Activated CD4-positive, CD25-positive, alpha-beta regulatory T cell treated with anti-CD3 and anti-CD28 coated beads, Interleukin-2, amount 50 U/mL, for 72 hours (primary cell): Measurements from ENCODE around the gene ATP8A1.

Experiments
- DNase-seq: peaks from one replicate; pipeline ENCODE4 v3.0.0; 2021

Gene ATP8A1

DNA sequence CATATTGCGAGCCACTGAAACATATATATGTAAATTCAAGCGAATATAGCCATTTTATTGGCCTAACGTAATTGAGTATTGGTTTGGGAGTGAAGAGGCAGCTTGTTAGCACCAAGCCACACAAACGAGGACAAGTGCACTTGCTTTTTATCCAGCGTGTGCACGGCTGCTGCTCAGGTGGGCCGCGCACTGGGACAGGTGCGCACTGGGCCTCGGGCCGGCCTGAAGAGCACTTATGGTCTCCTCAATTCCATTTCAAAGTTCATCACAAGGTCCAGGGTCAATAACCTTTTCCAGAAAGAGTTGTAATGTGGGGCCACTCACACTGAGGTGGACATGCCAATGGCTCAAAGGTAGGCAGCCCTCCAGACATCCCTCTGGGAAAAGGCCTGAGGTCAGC lies 95.9 kb downstream of the ATP8A1 start:
- no peak for DNase-seq

DNA sequence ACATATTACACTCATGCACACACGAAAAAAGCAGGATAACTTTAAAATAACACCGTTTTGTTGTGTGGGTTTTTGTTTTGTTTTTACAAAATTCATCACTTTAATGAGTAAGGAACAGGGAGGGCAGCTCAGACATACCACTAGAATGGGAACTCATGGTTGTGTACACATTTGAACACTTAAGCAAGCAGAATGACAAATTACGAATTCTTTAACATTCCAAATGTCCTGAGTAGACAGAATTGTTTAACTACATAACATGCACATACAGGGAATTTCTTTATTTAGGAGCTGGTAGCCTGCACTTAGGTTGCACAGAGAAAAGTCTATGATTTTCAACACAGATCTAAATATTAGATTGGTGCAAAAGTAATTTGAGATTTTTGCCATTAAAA lies 96.4 kb downstream of the ATP8A1 start:
- no peak for DNase-seq

- DNase-seq, result no peak
Measured at GRCh38 chr4:42558156-42558555, 98.7 kb downstream of the ATP8A1 start.

DNA sequence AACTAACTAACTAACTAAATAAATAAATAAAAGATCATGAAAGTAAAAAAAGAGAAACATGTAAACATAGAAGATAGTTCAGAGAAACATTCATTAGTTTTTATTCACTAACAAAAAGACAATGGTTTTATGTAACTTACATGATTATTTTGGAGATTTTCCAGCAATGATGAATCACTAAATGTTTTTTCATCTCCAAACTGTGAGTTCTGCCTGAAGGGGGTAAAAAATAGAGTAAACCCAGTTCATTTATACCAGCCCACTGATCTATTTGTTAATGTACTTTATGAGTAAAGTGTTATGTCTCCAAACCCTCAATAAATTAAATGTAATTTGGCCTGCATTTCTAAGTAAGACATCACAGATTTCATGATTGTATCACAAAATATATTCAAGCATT lies 101.1 kb downstream of the ATP8A1 start:
- DNase-seq, result no peak

DNA sequence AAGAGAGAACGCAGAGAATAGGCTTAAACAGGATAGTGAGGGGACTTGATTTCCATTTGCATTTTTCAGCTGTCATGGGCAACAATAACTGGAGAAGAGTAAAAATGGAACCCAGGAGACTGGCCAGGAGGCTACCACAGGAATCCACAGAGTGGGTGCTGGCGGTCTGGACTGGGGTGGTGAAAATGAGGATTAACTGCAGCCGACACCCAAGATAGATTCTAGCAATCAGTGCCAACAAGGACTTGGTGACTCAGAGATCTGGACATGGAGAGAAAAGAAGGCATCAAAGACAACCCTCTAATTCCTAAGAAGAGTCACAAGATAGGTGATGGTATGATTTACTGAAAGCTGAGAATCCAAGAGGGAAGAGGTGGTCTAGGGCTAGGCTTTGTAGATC lies 102.8 kb downstream of the ATP8A1 start:
- DNase-seq, result no peak

GRCh38 chr4:42549896-42550295 lies 107.0 kb downstream of the ATP8A1 start:
- DNase-seq, result no peak

DNA sequence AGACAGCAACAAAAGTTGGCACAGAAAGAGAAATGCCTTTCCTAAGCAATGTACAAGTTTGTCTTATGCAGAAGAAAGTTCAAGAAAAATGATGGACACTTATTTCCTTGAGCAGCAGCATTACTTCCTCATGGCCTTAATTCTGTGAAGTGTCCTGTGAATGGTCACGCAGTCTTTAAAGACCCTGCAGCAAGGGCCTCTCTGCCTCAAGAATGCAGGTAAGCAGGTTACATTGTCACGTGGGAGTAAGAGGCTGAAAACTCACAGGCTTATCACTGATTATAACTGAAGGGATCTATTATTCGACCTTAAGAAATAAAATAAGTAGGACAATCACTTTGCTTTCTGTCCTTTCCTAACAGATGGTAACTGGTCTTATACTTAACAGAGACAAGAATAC lies 109.1 kb downstream of the ATP8A1 start:
- no peak for DNase-seq

- no peak for DNase-seq
Measured at GRCh38 chr4:42543762-42544161, 113.1 kb downstream of the ATP8A1 start.

- DNase-seq, result no peak
Measured at GRCh38 chr4:42543126-42543525, 113.8 kb downstream of the ATP8A1 start.

DNA sequence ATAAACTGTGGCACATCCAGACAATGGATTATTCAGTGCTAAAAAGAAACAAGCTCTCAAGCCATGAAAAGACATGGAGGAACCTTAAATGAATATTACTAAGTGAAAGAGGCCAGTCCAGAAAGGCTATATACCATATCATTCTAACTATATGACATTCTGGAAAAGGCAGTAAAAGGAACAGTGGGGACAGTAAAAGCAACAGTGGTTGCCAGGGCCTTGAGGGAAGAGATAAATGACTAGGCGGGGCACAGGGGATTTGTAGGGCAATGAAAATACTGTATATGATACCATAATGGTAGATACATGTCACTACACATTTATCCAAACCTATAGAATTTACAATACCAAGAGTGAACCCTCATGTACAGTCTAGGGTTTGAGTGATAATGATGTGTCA lies 115.3 kb downstream of the ATP8A1 start:
- no peak for DNase-seq

DNA sequence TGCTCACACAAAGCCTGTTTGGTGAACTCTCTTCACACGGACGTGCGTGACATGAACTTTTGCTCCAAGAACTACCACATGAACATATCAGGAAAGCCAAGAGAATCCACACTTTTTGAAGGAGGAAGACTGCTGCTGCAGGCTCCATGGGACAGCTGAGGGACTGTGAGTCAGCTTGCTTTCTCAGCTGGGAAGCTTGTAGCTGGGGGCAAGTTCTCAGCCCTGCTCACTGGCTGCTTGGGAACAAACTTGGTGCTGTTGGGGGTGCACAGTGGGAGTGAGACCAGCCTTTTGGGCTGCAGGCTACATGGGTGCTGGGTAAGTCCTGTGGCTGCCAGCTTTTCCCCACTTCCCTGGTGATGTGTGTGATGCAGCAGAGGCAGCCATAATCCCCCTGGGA lies 123.9 kb downstream of the ATP8A1 start:
- DNase-seq, result no peak

GRCh38 chr4:42531341-42532030 lies 125.4 kb downstream of the ATP8A1 start:
- no peak for DNase-seq

GRCh38 chr4:42523066-42523718 lies 133.7 kb downstream of the ATP8A1 start:
- no peak for DNase-seq

GRCh38 chr4:42519803-42520417 lies 137.0 kb downstream of the ATP8A1 start:
- no peak for DNase-seq

DNA sequence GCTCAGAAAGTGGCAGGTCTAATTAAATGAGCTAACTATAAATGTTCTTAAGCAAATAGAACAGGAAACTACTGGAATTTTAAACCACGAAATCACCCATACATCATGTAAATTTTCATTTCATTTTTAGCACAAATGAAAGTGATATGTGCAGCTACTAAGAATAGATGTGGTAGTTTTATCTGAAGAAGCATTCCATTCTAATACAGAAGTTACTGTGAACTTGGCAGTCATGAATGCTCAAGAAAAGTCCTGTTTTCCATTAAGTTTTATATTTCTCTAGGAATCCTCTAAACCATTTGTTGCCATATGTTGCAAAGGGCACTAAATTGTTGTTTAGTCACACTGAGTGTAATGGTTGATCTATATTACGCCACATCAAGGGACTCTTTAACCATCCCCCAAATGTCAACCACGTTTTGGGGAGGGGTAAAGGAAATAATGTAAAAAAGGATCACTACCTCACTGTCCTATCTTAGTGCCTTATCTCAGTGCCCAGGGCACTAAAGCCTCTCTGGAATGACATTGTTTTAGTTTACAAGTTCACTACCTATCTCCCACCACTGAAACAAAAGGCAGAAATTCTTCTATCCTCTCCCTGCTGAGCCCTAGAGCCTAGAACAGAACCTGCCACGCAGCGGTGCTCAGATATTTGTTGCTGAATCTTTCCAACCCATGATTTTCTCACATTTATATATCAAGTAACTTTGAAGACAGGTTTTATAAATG lies 141.6 kb downstream of the ATP8A1 start:
- DNase-seq, result no peak

DNA sequence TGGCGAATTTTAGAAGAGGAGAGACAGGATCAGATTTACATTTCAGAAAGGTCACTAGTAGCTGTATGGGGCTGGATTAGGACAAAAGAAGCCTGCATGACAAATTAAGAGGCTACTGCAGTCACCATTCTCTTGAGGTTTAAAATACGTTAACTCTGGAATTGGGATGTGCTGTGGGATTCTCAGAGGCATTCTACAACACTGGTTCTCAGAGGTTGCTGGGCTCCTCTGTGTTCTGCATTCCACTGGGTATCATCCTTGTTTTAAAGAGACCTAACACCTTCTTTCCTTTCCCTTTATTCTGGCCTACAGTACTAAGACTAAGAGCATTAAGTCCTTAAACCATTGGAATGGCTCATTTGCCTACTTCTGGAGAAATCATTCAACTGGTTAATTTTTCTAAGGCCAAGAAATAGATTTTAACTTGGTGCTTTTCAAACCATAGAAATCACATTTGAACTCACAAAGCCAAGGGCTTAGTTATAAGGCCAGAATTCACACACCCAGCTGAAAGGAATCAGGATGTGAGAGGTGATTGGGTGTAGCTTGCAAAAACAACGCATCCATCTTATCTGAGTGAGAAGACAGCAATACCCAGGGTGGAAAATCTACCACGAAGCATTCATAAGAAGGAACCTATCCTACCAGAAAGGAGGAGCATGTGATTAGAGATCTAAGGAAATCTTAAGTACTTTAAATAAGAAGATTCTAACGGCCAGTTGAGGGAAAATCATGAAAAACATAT lies 143.0 kb downstream of the ATP8A1 start:
- DNase-seq, result no peak

- no peak for DNase-seq
Measured at GRCh38 chr4:42512226-42512625, 144.7 kb downstream of the ATP8A1 start.

- DNase-seq, result no peak
Measured at GRCh38 chr4:42510225-42510624, 146.7 kb downstream of the ATP8A1 start.

GRCh38 chr4:42501624-42502401 lies 155.1 kb downstream of the ATP8A1 start:
- DNase-seq, result no peak

- DNase-seq, result no peak
Measured at GRCh38 chr4:42498040-42498439, 158.9 kb downstream of the ATP8A1 start.

DNA sequence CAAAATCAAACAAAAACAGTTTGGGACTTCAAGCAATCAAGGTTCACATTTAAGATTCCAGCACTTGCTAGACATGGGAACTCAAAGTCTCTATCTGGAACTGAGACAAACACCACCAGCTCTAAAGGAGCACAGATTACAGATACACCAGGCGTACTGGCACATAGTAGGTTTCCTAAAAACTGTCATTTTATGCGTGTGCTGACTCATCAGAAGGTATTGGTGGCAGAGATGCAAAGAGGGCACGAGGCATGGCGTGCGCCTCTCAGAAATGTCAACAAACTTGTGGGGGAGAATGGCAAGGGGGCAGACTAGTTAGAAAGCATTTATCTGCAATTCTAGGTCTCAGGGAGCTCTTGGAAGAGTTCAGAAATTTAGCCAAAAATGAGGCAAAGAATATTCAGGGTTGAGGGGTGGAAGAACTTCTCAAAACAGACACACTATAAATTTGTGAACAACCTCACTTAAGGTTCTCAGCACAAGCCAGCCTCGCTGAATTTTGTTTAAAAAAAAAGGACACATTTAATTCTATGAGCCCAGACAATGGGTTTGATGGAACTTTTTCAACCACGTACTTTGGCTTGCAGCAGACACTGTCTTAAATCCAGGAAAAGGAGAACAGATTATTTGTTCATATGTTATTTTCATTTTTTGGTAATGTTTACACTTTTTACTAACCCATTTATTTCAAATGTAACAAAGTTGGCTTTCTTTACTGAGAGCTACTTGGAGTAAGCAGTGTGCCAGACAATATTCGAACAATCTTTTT lies 159.6 kb downstream of the ATP8A1 start:
- no peak for DNase-seq
